Calu3 (cell line): Measurements from ENCODE around the gene CLDN9. TPM values are rescaled to one million over a fixed set of nuclear protein-coding genes. Genes with fewer than 3 reads are reported as not detected.

Experiments used
- BruUV-seq: library from RNA; stranded (reverse); fragments of 400-500 nt; replicated peaks from 2 replicates; lab custom pipeline; 2021; lab: Mats Ljungman, UMichigan
- CTCF ChIA-PET: fragments of 300-600 bp; sonication (Branson Sonifier 250); formaldehyde crosslinking; loops from one replicate; lab custom pipeline; 2022; ENCODE audit warnings: antibody characterized with exemption; lab: Charles Lee
- DNase-seq: peaks from one replicate; pipeline ENCODE4 v3.0.0; 2022
- H3K27ac Mint-ChIP-seq: one replicate; pipeline ENCODE4 v1.8.0; 2022; ENCODE audit warnings: mixed read lengths; ENCODE audit not compliant: unreplicated experiment
- H3K27me3 Mint-ChIP-seq: one replicate; pipeline ENCODE4 v1.8.0; 2022; ENCODE audit warnings: mixed read lengths; ENCODE audit not compliant: unreplicated experiment
- H3K36me3 Mint-ChIP-seq: one replicate; pipeline ENCODE4 v1.8.0; 2022; ENCODE audit warnings: mild to moderate bottlenecking, moderate library complexity, mixed read lengths; ENCODE audit not compliant: insufficient read depth, unreplicated experiment
- H3K4me1 Mint-ChIP-seq: one replicate; pipeline ENCODE4 v1.8.0; 2022; ENCODE audit warnings: mild to moderate bottlenecking, low read depth, mixed read lengths; ENCODE audit not compliant: unreplicated experiment
- H3K4me3 Mint-ChIP-seq: one replicate; pipeline ENCODE4 v1.8.0; 2022; ENCODE audit warnings: mild to moderate bottlenecking, low read depth, moderate library complexity, mixed read lengths; ENCODE audit not compliant: unreplicated experiment
- H3K9me3 Mint-ChIP-seq: one replicate; pipeline ENCODE4 v1.8.0; 2022; ENCODE audit warnings: low read depth, mixed read lengths; ENCODE audit not compliant: unreplicated experiment
- intact Hi-C: fragments of 100-400 bp; cut with micrococcal nuclease; formaldehyde crosslinking; loops from one replicate; pipeline ENCODE4 v1.10.0; 2022; ENCODE audit not compliant: unreplicated experiment
- total RNA-seq: library from RNA; stranded (reverse); gene quantifications from 2 replicates; pipeline ENCODE4 v1.2.3, GENCODE V29; 2022
- TF ChIP-seq, protein P1 (sequence below): fragments of 200-600 bp; IDR thresholded peaks from one replicate; pipeline ENCODE4 v1.8.0; 2022; ENCODE audit warnings: antibody characterized with exemption; ENCODE audit not compliant: unreplicated experiment

Gene CLDN9
- total RNA-seq, 1 experiment from 2014 or later: 13.5 TPM

DNA sequence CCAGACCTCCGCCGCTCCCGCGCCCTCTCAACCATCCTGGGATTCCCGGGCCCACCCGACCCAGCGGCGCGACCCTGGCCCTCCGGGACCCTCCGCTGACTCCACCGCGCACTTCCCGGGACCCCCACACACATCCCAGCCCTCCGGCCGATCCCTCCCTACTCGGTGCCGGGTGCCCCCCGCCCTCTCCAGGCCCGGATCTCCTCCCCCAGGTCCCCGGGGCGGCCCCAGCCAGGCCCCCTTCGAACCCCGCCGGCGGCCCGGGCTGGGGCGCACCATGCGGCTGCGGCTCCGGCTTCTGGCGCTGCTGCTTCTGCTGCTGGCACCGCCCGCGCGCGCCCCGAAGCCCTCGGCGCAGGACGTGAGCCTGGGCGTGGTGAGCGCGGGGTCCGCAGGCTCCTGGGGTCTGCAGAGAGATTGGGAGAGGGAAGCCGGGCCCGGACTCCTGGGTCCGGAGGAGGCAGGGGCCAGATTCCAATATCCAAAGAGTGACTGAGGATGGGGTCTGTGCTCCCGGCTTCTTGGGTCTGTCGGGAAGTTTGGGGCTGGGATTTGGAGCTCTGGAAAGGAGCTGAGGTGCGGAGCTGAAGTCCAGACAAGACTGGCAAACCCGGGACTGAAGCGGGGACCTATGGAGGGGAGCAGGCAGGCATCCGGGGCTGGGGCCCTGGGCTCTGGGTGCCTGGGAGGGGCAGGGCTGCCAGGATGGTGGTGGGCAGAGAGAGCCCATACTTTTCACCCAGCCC is 34.1 kb downstream of the CLDN9 start:
- Mint-ChIP-seq H3K36me3 (peaks cover 9% of the 10 kb centered on the region), H3K4me3 (peak overlapping the region; percentile 63), H3K27ac (no peak overlapping the region), H3K4me1 (no peaks in the 10 kb centered on the region), H3K9me3 (no peaks in the 10 kb centered on the region), H3K27me3 (peaks cover 79% of the 10 kb centered on the region)
- no TSS peak for BruUV-seq
- intact Hi-C loops: no loop called here
- CTCF ChIA-PET: interaction anchor here (1.3 kb wide), 1 partner anchor 15 kb away, joined by 3 read pairs; no protein-coding TSS in a partner anchor
- TF ChIP-seq, protein P1, sequence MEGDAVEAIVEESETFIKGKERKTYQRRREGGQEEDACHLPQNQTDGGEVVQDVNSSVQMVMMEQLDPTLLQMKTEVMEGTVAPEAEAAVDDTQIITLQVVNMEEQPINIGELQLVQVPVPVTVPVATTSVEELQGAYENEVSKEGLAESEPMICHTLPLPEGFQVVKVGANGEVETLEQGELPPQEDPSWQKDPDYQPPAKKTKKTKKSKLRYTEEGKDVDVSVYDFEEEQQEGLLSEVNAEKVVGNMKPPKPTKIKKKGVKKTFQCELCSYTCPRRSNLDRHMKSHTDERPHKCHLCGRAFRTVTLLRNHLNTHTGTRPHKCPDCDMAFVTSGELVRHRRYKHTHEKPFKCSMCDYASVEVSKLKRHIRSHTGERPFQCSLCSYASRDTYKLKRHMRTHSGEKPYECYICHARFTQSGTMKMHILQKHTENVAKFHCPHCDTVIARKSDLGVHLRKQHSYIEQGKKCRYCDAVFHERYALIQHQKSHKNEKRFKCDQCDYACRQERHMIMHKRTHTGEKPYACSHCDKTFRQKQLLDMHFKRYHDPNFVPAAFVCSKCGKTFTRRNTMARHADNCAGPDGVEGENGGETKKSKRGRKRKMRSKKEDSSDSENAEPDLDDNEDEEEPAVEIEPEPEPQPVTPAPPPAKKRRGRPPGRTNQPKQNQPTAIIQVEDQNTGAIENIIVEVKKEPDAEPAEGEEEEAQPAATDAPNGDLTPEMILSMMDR: no peak
- no peak for DNase-seq

DNA sequence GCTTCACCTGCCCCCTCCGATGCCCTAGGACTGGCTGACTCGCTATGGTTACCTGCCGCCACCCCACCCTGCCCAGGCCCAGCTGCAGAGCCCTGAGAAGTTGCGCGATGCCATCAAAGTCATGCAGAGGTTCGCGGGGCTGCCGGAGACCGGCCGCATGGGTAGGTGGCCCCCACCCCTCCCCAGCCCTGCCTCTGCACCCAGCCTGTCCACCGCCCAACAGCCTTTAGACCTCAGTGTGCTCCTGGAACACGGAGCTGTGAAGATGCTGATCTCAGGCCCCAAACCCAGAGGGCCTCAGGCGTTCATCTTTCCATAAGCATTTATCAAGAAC is 34.6 kb downstream of the CLDN9 start:
- CTCF ChIA-PET: interaction anchor here (1.0 to 1.3 kb wide), 2 partner anchors 9 to 16 kb away, joined by 3 to 6 read pairs; no protein-coding TSS in a partner anchor
- peak overlapping the region; percentile 63 for H3K4me3 Mint-ChIP-seq
- DNase-seq: no peak
- no peak overlapping the region for H3K27ac Mint-ChIP-seq
- H3K27me3 Mint-ChIP-seq: peaks cover 80% of the 10 kb centered on the region
- peaks cover 13% of the 10 kb centered on the region for H3K36me3 Mint-ChIP-seq
- intact Hi-C loops: no loop called here
- no TSS peak for BruUV-seq
- no peaks in the 10 kb centered on the region for H3K9me3 Mint-ChIP-seq
- H3K4me1 Mint-ChIP-seq: no peaks in the 10 kb centered on the region
- TF ChIP-seq, protein P1: no peak

DNA sequence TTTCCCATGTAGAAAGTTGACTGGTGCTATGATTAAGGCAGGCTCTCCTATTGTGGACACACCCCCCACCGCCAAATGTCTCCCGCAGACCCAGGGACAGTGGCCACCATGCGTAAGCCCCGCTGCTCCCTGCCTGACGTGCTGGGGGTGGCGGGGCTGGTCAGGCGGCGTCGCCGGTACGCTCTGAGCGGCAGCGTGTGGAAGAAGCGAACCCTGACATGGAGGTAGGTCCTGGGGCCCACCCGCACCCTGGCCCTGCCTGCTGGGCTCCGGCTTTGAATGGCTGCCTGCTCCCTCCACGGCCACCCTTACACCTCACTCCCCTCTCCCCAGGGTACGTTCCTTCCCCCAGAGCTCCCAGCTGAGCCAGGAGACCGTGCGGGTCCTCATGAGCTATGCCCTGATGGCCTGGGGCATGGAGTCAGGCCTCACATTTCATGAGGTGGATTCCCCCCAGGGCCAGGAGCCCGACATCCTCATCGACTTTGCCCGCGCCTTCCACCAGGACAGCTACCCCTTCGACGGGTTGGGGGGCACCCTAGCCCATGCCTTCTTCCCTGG is 37.3 kb downstream of the CLDN9 start:
- Mint-ChIP-seq H3K4me3 (no peak overlapping the region), H3K27me3 (peaks cover 62% of the 10 kb centered on the region), H3K36me3 (peaks cover 23% of the 10 kb centered on the region), H3K27ac (no peak overlapping the region), H3K9me3 (no peaks in the 10 kb centered on the region), H3K4me1 (no peaks in the 10 kb centered on the region)
- intact Hi-C loops: no loop called here
- TF ChIP-seq, protein P1: no peak
- BruUV-seq: no TSS peak
- no peak for DNase-seq
- CTCF ChIA-PET: interaction anchor here (0.5 to 1.5 kb wide), 2 partner anchors 8 to 33 kb away, joined by 3 to 6 read pairs; no protein-coding TSS in a partner anchor

DNA sequence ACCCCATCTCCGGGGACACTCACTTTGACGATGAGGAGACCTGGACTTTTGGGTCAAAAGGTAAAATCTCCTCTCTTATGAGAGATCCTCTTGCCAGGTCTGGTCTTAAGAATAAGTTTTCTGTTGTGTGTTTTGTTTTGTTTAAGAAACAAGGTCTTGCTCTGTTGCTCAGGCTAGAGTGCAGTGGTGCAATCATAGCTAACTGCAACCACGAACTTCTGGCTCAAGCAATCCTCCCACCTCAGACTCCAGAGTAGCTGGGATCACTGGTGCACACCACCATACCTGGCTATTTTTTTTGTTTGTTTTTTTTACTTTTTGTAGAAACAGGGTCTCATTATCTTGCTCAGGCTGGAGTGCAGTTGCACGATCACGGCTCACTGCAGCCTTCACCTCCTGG is 37.8 kb downstream of the CLDN9 start:
- Mint-ChIP-seq H3K27ac (no peak overlapping the region), H3K4me1 (no peaks in the 10 kb centered on the region), H3K36me3 (peaks cover 27% of the 10 kb centered on the region), H3K9me3 (no peaks in the 10 kb centered on the region), H3K27me3 (peaks cover 57% of the 10 kb centered on the region), H3K4me3 (no peak overlapping the region)
- DNase-seq: no peak
- intact Hi-C loops: no loop called here
- CTCF ChIA-PET: interaction anchor here (1.5 kb wide), 1 partner anchor 8 kb away, joined by 3 read pairs; no protein-coding TSS in a partner anchor
- BruUV-seq: no TSS peak
- TF ChIP-seq, protein P1: no peak
